HL-60 (cell line): ENCODE data around the gene HMX3.

Source experiments
- DNase-seq, 2 experiments: peaks; one replicate each; pipeline ENCODE4 v3.0.0-alpha.2; 2010 to 2020; ENCODE audit warnings: low read depth in 1 of 2, low spot score in 1 of 2
- H3K27ac ChIP-seq: fragments of 250-450 bp; sonication (Bioruptor Pico); replicated peaks from 2 replicates; pipeline ENCODE4 v1.5.1; 2020; ENCODE audit warnings: mild to moderate bottlenecking, moderate library complexity
- H3K27me3 ChIP-seq: fragments of 250-450 bp; sonication (Bioruptor Pico); 2 replicates; pipeline ENCODE4 v1.5.1; 2021; ENCODE audit warnings: mild to moderate bottlenecking, moderate library complexity; ENCODE audit not compliant: insufficient read depth, poor library complexity, severe bottlenecking
- H3K4me3 ChIP-seq: replicated peaks from 2 replicates; pipeline ENCODE4 v1.5.1; 2011; ENCODE audit warnings: mild to moderate bottlenecking, control low read depth, low read length; ENCODE audit not compliant: insufficient read depth
- CTCF ChIP-seq: IDR thresholded peaks from one replicate; pipeline ENCODE4 v1.5.1; 2011; ENCODE audit warnings: low read length, control low read depth, inconsistent platforms; ENCODE audit not compliant: insufficient read depth
- GABPA ChIP-seq: IDR thresholded peaks from 2 replicates; pipeline ENCODE4 v1.6.1; 2012; ENCODE audit warnings: low read depth
- POLR2AphosphoS5 ChIP-seq: IDR thresholded peaks from 2 replicates; pipeline ENCODE4 v1.6.1; 2012; ENCODE audit warnings: low read depth
- REST ChIP-seq: IDR thresholded peaks from 2 replicates; pipeline ENCODE4 v1.6.1; 2012; ENCODE audit warnings: low read depth; ENCODE audit not compliant: insufficient replicate concordance
- SPI1 ChIP-seq: IDR thresholded peaks from 2 replicates; pipeline ENCODE4 v1.6.1; 2012; ENCODE audit warnings: low read depth, mild to moderate bottlenecking, borderline replicate concordance

HMX3 gene

GRCh38 chr10:123146894-123147634 is 11.3 kb downstream of the HMX3 start:
- TF ChIP-seq POLR2AphosphoS5 (no peak), REST (no peak), GABPA (no peak), SPI1 (no peak), CTCF (no peak)
- no peak overlapping the region for H3K4me3 ChIP-seq
- H3K27me3 ChIP-seq, result peaks cover 88% of the 10 kb centered on the region
- DNase-seq, result no peak
- H3K27ac ChIP-seq, result no peak overlapping the region

GRCh38 chr10:123147635-123148413 is 12.1 kb downstream of the HMX3 start, which contains the start of gene HMX2:
TSS of gene HMX2 (plus strand) at chr10:123148136. CDS start at chr10:123148379, 243 bp downstream.
- TF ChIP-seq SPI1, result no peak
- no peak for TF ChIP-seq CTCF
- TF ChIP-seq POLR2AphosphoS5, result no peak
- TF ChIP-seq REST, result no peak
- Histone ChIP-seq H3K27me3 (peaks cover 81% of the 10 kb centered on the region), H3K4me3 (peak within 1 kb of the TSS; percentile 23), H3K27ac (no peak within 1 kb of the TSS)
- no peak for DNase-seq

GRCh38 chr10:123148414-123149161 is 12.8 kb downstream of the HMX3 start:
- Histone ChIP-seq H3K27ac (no peak overlapping the region), H3K4me3 (peak overlapping the region; percentile 23; the same call in 1 of the 2 replicates), H3K27me3 (peaks cover 73% of the 10 kb centered on the region)
- TF ChIP-seq REST (no peak), GABPA (no peak)
- DNase-seq, result no peak
